HG03135 (cell line): ENCODE measurements around the gene TMEM233.
"Not testable (repeated sequence)": the region's sequence is repeated elsewhere in the genome, so short reads cannot be mapped to it uniquely, and the experiment has no call there.

Experiments
- ATAC-seq: cut with Tn5 transposase; IDR thresholded peaks from one replicate; pipeline ENCODE4 v1.9.1; 2021; ENCODE audit warnings: mild to moderate bottlenecking, moderate library complexity; ENCODE audit not compliant: unreplicated experiment

The TMEM233 gene

GRCh38 chr12:119603767-119604166 is 10.2 kb downstream of the TMEM233 start:
- ATAC-seq: no peak

- ATAC-seq: no peak
Measured at GRCh38 chr12:119609358-119609757, 15.8 kb downstream of the TMEM233 start.

GRCh38 chr12:119613319-119613936 is 19.9 kb downstream of the TMEM233 start:
- no peak for ATAC-seq

- no peak for ATAC-seq
Measured at GRCh38 chr12:119614705-119615104, 21.1 kb downstream of the TMEM233 start.

GRCh38 chr12:119615518-119616475 is 22.2 kb downstream of the TMEM233 start:
- ATAC-seq: no peak

GRCh38 chr12:119618328-119618896 is 24.8 kb downstream of the TMEM233 start:
- not testable (repeated sequence) for ATAC-seq

- no peak for ATAC-seq
Measured at GRCh38 chr12:119620490-119620889, 26.9 kb downstream of the TMEM233 start.

GRCh38 chr12:119621878-119622277 is 28.3 kb downstream of the TMEM233 start:
- no peak for ATAC-seq

GRCh38 chr12:119624966-119625365 is 31.4 kb downstream of the TMEM233 start:
- ATAC-seq: no peak

- ATAC-seq: no peak
Measured at GRCh38 chr12:119627019-119627643, 33.6 kb downstream of the TMEM233 start.

- ATAC-seq: no peak
Measured at GRCh38 chr12:119627686-119628085, 34.1 kb downstream of the TMEM233 start.

- no peak for ATAC-seq
Measured at GRCh38 chr12:119630223-119630780, 36.7 kb downstream of the TMEM233 start.

- no peak for ATAC-seq
Measured at GRCh38 chr12:119630962-119631550, 37.5 kb downstream of the TMEM233 start.

- no peak for ATAC-seq
Measured at GRCh38 chr12:119631930-119632678, 38.5 kb downstream of the TMEM233 start.

GRCh38 chr12:119634743-119635142 is 41.2 kb downstream of the TMEM233 start:
- no peak for ATAC-seq

GRCh38 chr12:119642986-119643385 is 49.4 kb downstream of the TMEM233 start:
- no peak for ATAC-seq

- ATAC-seq: no peak
Measured at GRCh38 chr12:119644930-119645329, 51.4 kb downstream of the TMEM233 start.

GRCh38 chr12:119645535-119646059 is 52.0 kb downstream of the TMEM233 start:
- no peak for ATAC-seq

GRCh38 chr12:119649202-119649808 is 55.7 kb downstream of the TMEM233 start:
- no peak for ATAC-seq
